ENCODE measurements around the gene DUOX1.

Gene DUOX1

DNA sequence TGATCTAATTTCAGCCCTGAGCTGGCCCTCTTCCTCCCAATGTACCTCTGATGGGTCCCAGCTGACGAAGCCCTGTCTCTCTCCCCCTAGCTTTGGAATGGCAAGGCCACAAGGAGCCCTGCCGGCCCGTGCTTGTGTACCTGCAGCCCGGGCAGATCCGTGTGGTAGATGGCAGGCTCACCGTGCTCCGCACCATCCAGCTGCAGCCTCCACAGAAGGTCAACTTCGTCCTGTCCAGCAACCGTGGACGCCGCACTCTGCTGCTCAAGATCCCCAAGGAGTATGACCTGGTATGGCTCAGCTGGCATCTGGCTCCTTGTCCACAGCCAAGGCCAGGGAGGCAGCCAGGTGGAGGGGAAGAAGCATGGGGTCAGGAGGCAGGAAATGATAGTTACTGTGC lies 14.2 kb downstream of the DUOX1 start:
- DNase-seq (ENCODE audit: low read depth) = no peak

DNA sequence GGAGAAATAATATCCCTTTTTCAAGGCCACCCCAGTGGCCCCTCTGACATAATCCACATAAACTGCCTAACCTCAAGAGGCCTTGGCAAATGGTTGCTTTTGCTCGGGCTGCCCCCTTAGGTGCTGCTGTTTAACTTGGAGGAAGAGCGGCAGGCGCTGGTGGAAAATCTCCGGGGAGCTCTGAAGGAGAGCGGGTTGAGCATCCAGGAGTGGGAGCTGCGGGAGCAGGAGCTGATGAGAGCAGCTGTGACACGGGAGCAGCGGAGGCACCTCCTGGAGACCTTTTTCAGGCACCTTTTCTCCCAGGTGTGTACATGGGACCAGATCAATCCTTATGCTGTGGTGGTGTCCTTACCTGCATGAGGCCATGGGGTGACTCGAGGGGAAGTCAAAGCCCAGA lies 15.0 kb downstream of the DUOX1 start:
- DNase-seq (ENCODE audit: low read depth) = no peak

DNA sequence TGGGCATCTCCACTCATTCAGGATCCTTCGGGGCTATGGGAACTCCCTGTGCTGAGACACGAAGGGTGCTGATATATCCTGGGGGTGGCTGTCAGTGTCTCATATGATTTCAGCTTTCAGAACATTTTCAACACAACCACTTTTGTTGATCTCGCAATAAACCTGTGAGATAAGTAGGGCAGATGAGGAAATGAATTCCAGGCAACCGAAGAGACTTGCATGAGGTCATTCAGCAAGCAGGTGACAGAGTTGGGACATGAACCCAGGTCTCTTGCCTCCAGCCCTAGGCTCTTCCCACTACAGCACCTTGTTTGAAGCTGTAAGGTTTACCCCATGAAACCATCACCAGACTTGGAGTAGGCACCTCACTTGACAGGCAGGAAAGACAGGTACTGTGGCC lies 16.6 kb downstream of the DUOX1 start:
- DNase-seq (ENCODE audit: low read depth) = no peak

DNA sequence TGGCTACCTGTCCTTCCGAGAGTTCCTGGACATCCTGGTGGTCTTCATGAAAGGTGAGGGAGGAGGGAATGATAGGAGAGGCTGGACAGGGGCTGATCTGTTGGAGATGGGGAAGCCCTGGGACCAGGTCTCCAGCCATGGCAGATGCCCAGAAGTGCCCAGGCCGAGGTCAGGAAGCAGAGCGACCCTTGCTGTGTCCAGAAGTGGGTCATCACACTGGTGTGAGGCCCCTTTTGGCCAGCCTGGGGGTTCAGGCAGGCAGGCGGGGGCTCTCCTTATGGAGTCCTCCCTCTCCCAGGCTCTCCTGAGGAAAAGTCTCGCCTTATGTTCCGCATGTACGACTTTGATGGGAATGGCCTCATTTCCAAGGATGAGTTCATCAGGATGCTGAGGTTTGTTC lies 17.8 kb downstream of the DUOX1 start:
- no peak for DNase-seq (ENCODE audit: low read depth)

DNA sequence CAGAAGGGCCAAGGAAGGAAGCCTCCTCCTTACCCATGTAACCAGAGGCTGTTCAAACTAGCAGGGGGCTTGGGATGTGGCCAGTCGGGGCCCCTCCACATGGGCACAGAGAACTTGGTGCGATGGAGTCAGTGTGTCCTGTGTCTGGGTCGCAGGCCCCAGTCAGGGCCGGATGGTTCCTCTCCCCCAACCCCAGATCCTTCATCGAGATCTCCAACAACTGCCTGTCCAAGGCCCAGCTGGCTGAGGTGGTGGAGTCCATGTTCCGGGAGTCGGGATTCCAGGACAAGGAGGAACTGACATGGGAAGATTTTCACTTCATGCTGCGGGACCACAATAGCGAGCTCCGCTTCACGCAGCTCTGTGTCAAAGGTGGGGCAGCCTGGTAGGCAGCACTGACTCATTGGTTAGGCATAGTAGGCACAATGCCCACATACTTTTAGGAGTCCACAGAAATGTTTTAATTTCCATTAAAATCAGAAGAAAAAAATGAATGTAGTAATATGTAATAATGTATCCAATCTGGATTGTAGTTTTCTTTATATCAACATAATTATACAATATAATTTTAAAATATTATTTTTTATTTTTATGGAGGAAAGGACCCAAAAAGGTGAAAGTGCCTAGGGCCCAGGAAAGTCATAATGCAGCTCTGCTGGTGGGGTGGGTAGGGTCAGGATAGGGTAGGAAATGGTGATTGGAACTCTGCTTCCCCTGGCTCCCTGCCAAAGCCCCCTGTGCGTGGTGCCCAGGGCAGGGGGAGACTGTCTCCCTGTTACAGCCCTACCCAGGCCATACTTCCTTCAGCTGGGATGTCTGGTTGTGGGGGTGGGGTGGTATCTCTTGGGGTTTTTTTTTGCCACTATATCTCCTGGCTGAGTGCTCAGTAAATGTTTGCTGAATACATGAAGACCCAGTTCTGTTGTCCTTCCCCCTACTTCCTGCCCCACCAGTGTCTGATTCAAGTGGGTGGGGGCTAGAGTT lies 18.6 kb downstream of the DUOX1 start:
- no peak for DNase-seq (ENCODE audit: low read depth)

DNA sequence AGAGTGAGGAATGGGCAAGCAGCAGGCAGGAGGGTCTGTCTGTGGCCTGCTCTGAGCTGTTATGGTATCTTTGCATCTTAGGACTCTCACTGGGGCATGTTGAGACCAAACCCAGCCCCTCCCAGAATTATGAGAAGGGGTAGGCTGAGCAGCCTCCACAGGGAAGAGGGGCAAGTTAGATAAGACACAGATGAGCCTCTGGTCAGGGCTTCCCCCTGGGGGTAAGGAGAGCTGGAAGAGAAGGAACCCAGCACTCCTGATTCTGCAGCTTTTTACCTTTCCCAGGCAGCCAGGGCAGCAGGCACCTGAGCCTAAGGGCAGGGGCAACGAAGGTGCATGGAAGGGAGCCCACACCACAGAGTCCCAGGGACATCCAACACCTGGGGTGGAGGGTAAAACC lies 19.3 kb downstream of the DUOX1 start:
- DNase-seq (ENCODE audit: low read depth) = no peak

GRCh38 chr15:45150481-45150880 lies 20.7 kb downstream of the DUOX1 start:
- no peak for DNase-seq (ENCODE audit: low read depth)

GRCh38 chr15:45150997-45151396 lies 21.2 kb downstream of the DUOX1 start:
- DNase-seq (ENCODE audit: low read depth) = no peak

- DNase-seq (ENCODE audit: low read depth) = no peak
These were observed 22.4 kb downstream of the DUOX1 start for GRCh38 chr15:45151998-45152828.

GRCh38 chr15:45155739-45156138 lies 25.9 kb downstream of the DUOX1 start:
- no peak for DNase-seq (ENCODE audit: low read depth)

- no peak for DNase-seq (ENCODE audit: low read depth)
These were observed 27.1 kb downstream of the DUOX1 start for GRCh38 chr15:45156744-45157455.

- no peak for DNase-seq (ENCODE audit: low read depth)
These were observed 28.2 kb downstream of the DUOX1 start for GRCh38 chr15:45157974-45158373.

- DNase-seq (ENCODE audit: low read depth) = no peak
These were observed 31.9 kb downstream of the DUOX1 start for GRCh38 chr15:45161666-45162065.

DNA sequence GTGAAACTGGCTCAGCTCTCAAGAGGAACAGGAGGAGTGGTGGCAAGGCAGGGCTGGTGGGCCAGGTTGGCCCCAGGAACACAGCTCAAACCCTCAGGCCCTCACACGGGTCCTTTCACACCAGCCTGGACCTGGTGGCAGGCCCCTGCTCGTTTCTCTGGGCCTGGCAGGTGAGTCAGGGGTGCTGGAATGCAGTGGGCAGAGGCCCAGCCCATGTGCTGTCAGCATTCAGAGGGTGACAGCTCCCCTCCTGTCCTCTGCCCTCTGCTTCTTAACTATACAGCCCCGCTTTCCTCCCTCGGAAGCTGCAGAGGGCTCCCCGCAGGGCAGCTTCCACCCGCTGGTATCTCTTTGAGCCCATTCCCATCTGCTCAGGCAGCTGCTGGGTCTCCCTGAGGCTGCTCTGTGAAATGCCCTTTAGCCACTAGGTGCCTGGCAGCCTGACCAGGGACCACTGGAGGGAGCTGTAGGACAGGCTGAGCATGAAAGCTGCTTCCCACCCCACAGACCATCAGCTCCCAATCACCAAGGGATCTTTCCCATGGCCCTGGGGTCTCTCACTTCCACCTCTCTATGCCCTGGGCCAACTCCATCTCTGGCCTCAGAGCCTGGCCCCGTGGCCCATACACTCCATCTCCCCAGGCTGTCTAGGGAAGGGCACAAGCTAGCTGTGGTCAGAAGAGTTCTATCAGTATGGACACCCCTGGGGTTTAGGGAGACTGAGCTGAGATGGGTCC lies 33.1 kb downstream of the DUOX1 start:
- DNase-seq (ENCODE audit: low read depth) = peak; percentile 39

DNA sequence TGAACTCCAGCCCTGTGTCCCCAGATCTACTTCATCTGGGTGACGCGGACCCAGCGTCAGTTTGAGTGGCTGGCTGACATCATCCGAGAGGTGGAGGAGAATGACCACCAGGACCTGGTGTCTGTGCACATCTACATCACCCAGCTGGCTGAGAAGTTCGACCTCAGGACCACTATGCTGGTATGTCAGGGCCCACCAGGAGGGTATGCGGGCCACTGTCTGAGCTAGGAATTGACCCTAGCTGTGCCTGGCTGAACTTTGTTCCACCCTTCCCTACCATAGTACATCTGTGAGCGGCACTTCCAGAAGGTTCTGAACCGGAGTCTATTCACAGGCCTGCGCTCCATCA lies 33.7 kb downstream of the DUOX1 start:
- no peak for DNase-seq (ENCODE audit: low read depth)

DNA sequence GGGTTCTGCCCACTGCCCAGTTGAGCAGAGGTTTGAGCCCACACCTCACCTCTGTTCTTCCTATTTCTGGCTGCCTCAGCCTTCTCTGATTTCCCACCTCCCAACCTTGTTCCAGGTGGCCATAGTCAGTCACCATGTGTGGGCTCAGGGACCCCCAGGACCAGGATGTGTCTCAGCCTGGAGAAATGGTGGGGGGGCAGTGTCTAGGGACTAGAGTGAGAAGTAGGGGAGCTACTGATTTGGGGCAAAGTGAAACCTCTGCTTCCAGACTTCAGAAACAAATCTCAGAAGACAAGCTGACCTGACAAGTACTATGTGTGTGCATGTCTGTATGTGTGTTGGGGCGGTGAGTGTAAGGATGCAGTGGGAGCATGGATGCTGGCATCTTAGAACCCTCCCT lies 35.1 kb downstream of the DUOX1 start:
- DNase-seq (ENCODE audit: low read depth) = no peak

- no peak for DNase-seq (ENCODE audit: low read depth)
These were observed 35.7 kb downstream of the DUOX1 start for GRCh38 chr15:45165536-45165935.

DNA sequence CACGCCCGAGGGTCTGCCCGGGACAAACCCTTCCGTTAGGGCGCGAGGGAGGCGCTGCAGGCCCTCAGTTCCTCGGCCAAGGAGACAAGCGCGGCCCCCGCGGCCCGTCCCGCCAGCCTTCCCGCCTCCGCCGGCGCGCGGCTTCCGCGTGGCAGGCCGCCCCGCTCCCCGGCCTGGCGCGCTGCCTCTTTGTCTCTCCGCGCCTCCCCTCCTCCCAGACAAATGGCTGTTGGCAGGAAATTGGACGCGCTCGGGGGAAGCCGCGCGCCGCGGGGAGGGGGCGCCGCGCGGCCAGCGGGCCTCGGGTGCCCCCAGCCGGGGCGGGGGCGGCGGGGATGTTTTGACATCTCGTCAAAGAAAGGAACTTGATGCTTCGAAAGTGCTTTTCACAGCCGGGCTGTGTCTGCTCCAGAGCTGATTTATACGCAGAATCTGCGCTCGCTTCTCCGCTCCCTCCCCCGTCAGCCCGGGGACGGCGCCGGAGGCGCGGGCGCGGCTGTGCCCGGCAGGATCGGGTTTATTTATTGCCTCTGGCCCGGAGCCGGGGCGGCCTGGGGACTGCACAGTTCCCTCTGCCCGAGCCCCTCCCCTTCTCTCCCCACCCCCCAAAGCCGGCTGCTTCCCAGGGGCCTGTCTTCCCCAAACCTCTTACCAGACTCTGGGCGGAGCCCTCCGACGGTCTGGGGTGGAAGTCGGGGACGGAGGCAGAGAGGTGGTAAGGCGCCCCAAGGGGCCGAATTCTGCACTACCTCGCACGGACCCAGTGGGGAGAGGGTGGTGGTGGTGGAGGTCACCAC lies 37.2 kb downstream of the DUOX1 start:
- DNase-seq (ENCODE audit: low read depth) = peak; percentile 63

- DNase-seq (ENCODE audit: low read depth) = no peak
These were observed 37.9 kb downstream of the DUOX1 start for GRCh38 chr15:45167631-45168205.

- DNase-seq (ENCODE audit: low read depth) = no peak
These were observed 38.5 kb downstream of the DUOX1 start for GRCh38 chr15:45168286-45168685.
